Esophagus squamous epithelium (tissue), 4 donors: Measurements from ENCODE around the gene GRK1.

Source experiments
- POLR2A ChIP-seq, 4 donors: fragments of 450-650 bp; IDR thresholded peaks; one replicate each; pipeline ENCODE4 v1.6.1; 2017; ENCODE audit warnings: antibody characterized with exemption in 4 of 4, mild to moderate bottlenecking in 4 of 4, moderate library complexity in 3 of 4
- TF ChIP-seq, protein P1 (sequence below), 6 experiments: fragments of 450-650 bp in 4 of 6; fragments of 200-600 bp in 2 of 6; sonication (generic) in 2 of 6; IDR thresholded peaks; one replicate each; pipeline ENCODE4 v1.5.1; 2016 to 2019; ENCODE audit warnings: antibody characterized with exemption in 6 of 6, mild to moderate bottlenecking in 4 of 6, moderate library complexity in 4 of 6

DNA sequence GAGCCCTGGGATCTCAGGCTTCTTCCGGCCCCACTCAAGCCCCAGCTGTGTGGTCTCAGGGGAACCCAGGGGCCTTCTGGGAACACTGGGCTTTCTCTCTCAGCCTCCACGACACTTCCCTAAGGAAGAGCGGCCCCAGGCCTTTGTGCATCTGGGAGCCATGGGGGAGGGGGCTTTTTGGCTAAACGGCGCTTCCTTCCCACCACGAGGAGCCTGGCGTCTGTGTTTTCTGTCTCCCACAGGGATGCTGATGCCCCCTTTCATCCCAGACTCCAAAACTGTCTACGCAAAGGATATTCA, 67.8 kb downstream of the GRK1 start:
- TF ChIP-seq POLR2A (IDR thresholded peaks at IDR 0.05), result no peak
- TF ChIP-seq, protein P1, sequence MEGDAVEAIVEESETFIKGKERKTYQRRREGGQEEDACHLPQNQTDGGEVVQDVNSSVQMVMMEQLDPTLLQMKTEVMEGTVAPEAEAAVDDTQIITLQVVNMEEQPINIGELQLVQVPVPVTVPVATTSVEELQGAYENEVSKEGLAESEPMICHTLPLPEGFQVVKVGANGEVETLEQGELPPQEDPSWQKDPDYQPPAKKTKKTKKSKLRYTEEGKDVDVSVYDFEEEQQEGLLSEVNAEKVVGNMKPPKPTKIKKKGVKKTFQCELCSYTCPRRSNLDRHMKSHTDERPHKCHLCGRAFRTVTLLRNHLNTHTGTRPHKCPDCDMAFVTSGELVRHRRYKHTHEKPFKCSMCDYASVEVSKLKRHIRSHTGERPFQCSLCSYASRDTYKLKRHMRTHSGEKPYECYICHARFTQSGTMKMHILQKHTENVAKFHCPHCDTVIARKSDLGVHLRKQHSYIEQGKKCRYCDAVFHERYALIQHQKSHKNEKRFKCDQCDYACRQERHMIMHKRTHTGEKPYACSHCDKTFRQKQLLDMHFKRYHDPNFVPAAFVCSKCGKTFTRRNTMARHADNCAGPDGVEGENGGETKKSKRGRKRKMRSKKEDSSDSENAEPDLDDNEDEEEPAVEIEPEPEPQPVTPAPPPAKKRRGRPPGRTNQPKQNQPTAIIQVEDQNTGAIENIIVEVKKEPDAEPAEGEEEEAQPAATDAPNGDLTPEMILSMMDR (IDR thresholded peaks at IDR 0.05), result no peak
